Endometrium (tissue), 2 donors: ENCODE results near the gene CHODL.
A peak's percentile ranks its signal among the peaks of the same experiment; 100 is the strongest.

Experiments used
- FAIRE-seq: peaks from 2 replicates; lab custom pipeline; 2012; peaks lifted over from hg19 to GRCh38; lab: Jason Lieb, UNC
- donor health status: control.
- donor health status: control.

CHODL gene, protein sequence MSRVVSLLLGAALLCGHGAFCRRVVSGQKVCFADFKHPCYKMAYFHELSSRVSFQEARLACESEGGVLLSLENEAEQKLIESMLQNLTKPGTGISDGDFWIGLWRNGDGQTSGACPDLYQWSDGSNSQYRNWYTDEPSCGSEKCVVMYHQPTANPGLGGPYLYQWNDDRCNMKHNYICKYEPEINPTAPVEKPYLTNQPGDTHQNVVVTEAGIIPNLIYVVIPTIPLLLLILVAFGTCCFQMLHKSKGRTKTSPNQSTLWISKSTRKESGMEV

DNA sequence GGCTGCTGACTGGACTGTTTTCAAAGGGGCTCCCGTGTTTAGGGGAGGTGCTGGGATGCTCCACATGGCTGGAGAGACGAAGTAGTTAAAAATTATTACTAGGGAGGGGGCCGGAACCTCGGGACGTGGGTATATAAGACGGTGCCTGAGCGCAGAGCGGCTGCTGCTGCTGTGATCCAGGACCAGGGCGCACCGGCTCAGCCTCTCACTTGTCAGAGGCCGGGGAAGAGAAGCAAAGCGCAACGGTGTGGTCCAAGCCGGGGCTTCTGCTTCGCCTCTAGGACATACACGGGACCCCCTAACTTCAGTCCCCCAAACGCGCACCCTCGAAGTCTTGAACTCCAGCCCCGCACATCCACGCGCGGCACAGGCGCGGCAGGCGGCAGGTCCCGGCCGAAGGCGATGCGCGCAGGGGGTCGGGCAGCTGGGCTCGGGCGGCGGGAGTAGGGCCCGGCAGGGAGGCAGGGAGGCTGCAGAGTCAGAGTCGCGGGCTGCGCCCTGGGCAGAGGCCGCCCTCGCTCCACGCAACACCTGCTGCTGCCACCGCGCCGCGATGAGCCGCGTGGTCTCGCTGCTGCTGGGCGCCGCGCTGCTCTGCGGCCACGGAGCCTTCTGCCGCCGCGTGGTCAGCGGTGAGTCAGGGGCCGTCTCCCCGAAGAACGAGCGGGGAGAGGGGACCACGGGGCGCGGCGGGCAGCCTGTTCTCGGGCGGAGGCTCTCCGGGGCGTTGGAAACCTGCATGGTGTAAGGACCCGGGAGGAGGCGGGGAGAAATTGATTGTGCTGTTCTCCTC, at the start of gene CHODL:
TSS of gene CHODL (plus strand) at position 163 of the 793 bp plus-strand sequence. CDS start at position 554, 391 bp downstream.
- FAIRE-seq: no peak

DNA sequence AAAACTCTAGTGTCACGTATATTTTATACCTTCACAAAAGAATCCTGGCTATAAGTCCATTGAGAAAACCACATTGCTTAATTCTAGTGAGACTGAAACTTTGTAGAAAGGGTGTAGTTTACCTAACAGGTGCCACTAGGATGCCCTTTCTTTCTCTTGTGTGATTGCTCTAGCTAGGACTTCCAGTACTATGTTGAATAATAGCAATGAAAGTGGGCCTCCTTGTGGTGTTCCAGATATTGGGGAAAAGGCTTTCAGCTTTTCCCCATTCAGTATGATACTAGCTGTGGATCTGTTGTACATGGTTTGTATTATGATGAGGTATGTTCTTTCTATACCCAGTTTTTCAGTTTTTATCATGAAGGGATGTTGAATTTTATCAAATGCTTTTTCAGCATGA, 39.7 kb upstream of the CHODL start:
- no peak for FAIRE-seq

DNA sequence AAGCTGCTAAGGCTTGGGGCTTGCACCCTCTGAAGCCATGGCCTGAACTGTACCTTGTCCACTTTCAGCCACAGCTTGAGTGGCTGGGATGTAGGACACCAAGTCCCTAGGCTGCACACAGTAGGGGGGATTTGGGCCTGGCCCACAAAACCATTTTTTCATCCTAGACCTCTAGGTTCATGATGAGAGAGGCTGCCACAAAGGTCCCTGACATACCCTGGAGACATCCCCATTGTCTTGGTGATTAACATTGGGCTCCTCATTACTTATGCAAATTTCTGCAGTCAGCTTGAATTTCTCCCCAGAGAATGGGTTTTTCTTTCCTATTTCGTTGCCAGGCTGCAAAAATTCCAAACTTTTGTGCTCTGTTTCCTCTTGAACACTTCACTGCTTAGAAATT, 26.3 kb upstream of the CHODL start:
- FAIRE-seq: no peak

DNA sequence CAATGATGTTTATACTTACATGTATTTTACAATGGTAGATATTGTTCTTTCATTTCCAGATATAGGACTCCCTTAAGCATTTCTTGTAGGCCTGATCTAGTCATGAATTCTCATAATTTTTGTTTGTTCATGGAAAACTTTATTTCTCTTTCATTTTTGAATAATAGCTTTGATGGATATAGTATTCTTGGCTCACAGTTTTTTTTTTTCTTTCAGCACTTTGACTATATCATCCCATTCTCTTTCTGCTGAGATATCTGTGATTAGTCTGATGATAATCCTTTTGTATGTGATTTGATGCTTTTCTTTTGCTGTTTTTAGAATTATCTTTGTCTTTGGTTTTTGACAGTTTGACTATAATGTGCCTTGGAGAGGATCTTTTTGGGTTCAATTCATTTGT, 24.1 kb upstream of the CHODL start:
- FAIRE-seq: no peak

DNA sequence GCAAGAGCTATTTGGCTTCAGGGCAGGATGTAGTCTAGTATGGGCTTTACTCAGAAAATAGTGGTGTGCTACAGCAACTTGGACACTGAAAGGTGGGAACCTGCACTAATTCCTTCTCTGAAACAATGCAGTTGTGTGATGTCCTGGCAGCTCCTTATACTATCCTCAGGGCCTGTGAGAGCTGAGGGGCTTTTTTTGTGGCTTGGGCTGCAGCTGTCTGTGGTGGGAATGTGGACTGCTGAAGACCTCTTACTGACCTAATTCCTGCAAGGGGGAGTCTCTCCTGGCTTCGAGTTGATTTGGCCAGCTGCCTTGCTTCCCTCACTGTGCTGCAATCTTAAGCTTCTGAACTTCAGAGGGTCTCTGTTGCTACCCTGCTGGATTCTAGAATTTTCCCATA, 22.3 kb upstream of the CHODL start:
- no peak for FAIRE-seq

DNA sequence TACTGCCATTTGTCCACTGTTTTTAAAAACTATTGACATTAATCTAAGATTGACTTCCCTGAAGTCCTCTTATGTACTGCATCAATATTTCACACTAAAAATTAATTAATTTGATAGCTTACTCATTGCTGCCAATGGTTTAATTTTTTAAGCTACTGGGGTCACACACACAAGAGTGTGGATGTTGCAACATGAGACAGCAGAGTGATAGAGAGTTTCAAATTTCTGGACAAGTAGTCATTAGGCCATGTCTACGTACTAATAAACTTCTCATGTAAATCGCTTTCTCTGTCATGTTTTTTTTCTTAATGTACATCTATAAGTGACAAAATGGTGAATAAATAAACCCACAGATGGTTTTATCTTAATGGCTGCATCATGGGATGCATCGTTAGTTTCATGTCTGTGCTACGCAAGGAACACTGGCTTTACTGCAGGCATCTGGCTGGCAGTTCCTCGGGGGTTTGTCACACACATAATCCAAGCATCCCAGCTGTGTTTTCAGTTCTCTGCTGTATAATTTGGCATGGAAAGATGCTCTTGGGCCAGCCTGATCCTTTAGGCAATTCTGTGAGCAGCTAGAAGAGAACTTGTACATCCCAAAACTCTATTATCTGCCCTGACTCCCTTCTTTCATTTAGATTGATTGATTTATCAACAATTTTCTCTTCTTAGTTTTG, 16.4 kb upstream of the CHODL start:
- no peak for FAIRE-seq

DNA sequence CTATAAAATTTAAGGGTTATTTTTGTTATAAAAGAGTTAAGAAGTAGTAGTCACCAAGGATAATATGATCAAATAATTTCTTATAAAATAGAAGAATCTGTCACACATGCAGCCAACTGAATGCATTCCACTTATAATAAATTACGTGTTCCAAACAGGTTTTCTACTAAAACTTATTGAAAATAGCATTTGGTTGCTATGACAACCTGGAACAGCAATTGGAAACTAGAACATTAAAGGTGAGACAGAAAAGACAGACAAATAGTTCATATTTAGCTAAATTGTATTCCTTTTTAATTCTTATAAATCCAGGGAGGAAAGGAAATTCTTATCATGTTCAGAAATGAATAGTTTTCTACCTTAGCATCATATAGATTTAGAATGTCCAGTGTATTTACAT, 9.1 kb upstream of the CHODL start:
- FAIRE-seq: no peak

DNA sequence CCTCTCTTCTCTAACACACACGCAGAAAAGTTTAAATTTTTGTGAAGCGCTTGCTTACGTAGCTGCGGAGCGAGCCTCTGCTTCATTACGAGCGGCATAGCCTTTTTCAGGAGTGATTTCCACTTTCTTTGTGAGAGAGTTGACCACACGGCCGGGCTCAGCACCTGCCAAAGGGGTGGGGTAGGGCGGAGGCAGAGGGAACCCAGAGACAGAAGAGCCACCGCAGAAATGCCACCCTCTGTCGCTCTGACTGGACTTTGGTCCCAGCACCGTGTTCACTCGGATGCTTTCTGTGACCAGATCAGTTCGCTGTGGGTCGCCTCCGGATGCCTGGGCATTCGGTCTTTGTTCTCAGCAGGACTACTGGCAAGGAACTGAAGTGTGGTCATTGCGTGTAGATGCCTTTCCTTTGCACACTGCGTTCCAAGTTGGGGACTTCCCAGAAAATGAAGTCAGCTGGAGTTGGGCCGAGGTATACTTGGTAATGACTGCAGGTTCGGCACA, 883 bp downstream of the CHODL start:
- FAIRE-seq: no peak

DNA sequence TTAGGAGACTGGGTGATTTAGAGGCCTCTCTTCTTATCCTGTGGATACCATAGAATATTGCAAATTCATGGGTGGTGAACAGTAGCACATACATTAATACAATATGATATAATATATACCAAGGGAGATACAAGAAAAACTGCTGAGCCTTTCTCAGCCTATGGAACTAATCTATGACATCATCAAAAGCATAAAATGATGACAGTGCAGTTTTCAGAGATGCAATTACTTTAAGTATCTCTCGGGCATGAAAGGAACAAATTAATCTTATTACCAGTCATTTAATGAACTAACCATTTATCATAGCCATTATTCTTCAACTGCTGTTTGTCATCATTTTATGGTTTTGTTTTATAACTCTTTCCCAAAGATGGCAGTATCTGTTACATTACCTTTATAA, 3.5 kb downstream of the CHODL start:
- no peak for FAIRE-seq

DNA sequence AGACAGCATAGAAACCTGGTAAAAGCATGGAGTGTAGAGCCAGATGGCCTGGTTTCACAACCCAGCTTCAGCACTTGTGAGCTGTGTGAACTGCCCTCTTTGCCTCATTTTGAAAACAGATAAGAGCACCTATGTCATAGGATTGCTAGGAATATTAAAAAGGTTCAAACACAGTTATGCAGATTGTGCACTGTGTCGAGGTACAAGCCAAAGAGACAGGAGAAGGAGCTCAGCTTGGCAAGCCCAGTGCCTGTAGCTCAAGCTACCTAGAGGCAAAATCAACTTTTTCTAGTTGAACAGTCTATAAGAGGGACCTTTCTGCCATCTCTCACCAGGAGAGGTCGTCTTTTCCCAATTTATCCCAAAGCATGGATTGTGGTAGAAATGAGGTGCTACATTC, 5.0 kb downstream of the CHODL start:
- FAIRE-seq: no peak

DNA sequence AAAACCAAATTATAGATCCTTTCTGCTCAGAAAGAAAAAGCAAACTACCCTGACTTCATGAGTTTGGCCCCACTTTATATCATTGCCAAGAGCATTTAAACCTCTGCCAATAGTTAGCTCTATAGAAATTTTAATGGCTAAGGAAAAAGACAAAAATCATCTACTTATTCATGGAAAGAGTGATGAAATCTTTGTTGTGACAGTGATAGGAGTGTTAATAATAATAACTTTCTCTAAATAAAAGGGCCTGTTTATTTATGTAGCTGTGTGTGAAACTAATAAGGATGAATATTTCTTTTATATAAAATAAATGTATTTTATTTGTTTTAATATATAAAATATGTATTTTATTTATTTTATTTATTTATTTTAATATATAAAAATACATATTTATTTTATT, 6.4 kb downstream of the CHODL start:
- no peak for FAIRE-seq

DNA sequence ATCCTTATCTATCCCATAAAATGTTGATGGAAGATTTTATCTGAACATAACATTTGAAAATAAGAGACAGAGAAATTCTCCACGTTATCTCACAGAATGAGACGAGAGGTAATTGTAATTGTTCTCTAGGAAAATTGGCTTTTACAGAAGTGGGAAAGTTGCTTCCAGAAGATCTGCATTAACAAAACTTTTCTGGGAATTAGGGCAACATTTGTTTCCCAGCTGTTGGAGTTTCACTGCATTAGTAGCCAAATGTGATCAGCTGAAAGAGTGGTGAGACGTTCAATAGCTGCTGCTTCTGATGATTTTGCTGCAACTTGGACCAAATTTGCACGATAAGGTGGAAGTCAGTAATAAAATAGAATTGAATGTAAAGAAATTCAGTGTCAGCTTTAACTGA, 7.6 kb downstream of the CHODL start:
- FAIRE-seq: peak; percentile 4

DNA sequence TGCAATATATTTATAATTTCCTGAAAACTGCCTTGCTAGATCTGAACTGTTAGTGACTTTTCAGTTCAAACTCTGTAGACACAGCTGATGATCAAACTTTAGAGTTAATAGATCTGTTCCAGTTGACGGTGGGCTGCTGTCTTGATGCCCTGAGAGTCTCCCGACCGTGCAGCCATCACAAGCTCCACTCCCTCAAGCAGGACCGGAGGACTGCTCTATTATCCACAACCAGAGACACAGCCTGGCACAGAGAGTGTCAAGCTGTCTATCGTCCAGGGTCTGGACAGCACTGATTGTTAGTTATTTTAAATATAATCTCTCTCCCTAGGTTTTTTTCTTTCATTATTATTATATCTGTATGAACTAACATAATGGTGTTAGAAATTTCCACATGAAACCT, 8.0 kb downstream of the CHODL start:
- no peak for FAIRE-seq

DNA sequence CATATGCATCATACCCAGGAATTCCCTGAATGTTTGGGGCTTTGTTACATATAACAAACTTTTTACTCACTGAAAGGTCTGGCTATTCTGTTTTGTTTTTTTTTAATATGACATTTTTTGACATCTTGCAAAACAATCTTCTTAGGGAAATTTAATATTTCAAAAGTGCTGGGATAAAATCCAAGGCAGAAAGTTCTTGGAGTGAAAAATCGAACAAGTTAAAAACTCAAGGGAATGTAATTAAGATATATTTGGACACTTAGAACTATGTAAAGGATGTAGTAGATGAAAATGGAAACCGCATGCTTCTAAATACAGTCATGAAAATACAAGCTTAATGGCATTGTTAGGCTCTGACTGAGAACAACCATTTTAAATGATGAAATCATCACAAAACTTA, 8.6 kb downstream of the CHODL start:
- no peak for FAIRE-seq

DNA sequence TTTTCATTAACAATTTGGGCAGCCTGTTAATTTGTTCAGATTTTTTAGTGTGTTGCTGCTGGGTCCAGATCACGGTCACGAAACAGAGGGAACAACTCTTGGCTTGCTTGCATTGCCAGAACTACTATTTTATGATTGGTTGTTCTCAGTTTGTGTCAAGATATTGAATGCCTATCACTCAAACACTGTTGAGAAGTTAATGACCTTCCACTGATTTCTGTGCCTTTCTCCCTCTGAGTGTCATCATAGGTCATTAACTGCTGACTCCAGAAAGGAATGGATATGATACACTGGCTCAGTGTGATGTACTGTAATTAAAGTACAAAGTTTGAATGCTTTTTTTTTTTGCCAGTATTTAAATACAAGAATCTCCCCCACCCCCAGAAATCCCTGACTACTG, 9.2 kb downstream of the CHODL start:
- FAIRE-seq: no peak

DNA sequence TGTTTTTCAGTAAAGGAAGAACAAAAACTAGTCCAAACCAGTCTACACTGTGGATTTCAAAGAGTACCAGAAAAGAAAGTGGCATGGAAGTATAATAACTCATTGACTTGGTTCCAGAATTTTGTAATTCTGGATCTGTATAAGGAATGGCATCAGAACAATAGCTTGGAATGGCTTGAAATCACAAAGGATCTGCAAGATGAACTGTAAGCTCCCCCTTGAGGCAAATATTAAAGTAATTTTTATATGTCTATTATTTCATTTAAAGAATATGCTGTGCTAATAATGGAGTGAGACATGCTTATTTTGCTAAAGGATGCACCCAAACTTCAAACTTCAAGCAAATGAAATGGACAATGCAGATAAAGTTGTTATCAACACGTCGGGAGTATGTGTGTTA, 21.3 kb downstream of the CHODL start:
- FAIRE-seq: no peak

DNA sequence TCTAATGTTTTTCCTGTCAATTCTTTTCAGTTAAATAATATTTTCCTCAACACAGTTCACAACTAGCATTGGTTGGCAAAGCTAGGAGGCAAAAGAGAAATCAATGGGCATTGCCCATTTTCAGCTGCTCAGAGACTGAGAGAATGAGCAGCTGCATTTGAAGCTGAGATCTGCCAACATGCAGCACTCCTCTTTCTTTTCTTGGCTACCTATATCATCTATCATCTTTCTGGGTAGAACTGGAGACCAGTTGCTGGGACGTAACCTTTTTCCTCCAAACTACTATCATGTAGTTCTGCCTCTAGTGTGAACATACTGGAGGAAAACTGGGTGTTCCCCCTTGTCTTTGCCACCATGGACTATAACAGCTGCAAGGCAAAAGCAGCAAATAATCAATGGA, 22.9 kb downstream of the CHODL start:
- no peak for FAIRE-seq

DNA sequence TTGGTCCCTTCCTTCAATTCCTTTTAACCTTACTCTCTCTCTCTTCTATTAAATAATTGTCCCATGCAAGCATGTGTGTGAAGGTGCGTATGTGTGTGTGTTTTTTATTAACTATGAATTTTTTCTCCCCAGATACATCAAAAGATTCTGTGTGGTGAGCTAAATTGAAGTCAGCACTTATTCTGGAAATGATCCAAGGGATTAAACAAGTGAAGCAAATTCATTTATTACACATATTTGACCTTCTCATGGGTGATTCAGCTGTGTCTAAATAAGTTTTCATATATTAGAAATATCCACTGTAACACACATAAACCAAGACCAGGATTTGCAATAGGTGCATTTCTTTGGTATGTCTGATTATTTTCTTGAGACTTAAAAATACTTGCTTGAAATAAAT, 24.3 kb downstream of the CHODL start:
- no peak for FAIRE-seq

DNA sequence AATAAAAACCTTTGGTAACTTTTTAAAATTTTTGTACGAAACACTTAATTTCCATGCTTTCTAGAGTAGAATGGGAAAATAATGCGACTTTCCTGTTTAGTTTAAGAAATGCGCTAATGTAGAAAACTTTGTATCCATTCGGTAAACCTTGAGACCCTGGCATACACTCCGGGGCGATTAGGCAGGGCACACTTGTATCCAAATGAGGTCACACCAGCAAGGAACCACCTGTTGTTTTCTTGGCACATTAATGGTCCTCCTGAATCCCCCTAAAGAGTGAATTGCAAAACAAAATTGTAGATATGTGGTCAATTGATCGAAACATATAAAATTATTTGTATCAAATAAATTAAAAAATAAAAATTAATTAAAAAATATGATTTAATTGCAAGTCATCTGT, 25.2 kb downstream of the CHODL start:
- FAIRE-seq: no peak

DNA sequence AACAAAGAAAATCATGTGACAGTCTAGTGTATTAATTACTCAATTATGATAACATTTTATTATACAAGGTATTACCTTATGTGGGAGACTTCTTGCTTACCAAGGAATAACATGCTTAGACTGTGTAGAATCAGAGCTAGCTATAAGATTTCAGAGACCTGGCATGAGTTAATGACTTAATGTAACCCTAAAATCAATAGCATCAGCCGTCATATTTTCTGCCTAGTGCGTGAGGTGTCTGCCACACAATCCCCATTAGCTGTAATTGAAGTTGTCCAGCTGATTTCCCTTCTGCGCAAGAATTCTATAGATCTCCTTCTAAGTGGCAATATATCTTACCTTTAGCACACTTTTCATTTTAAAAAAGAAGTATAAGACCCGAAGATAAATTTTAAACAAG, 28.8 kb downstream of the CHODL start:
- FAIRE-seq: no peak

DNA sequence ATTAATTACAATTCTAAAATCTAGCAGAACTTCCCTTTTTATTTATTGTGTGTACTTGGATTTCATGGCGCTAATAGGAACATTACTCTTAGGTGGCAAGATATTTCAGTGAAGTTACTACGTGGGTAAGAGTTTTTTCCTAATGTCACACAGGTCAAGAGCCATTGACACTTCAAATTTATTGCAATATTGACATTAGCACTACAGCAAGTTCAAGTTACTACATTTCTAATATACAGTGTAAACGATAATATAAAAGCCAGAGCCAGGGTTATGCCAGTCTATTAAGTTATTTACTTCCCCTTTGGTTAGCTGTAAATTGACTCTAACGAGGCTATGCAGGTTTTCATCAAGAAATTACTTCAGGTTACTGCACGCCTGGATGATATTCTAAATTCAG, 29.7 kb downstream of the CHODL start:
- no peak for FAIRE-seq

DNA sequence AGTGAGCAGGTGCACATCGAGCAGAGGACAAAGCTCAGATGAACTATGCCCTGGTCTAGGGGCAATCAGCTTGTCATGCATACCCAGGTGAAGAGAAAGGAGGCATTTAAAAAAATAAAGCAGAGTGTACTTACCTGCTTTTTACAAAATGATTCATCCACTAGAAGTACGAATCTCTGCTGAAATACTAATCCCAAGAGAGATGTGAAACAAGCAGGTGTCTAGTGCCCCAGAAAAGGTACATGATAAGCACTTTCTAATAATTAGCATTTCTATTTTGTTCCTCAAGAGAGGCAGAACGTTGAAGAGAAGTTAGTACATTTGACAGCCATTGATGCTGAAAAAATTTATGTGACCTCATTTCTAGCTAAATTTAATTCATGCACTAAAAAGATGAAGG, 31.1 kb downstream of the CHODL start:
- FAIRE-seq: no peak

DNA sequence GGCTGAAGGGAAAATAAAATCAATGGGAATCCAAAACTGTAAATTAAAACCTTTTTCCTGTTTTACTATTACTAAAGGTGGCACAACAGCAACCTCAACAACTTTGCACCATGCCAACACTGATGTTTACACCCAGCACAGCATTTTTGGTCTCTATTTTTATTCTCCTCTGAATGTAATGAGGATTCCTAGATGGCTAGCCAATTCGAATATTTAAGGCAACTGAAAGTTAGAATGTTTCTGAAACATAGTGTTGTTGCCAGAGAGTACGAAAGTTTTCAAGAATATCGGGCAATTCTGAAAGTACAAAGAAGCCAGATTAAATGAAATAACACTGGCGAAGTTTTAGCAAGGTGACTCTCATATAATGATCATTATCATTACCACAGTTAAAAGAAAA, 40.7 kb downstream of the CHODL start:
- no peak for FAIRE-seq
